K562 (cell line): ENCODE data around the gene STAB2. TPM values are rescaled to one million over a fixed set of nuclear protein-coding genes. Genes with fewer than 3 reads are reported as not detected.

Source experiments
- ATAC-seq: fragments of 200-7000 bp; cut with Tn5 transposase; 3 replicates; pipeline ENCODE4 v1.9.1; 2020; ENCODE audit warnings: moderate library complexity
- BruUV-seq: library from RNA; stranded (reverse); fragments of 400-500 nt; replicated peaks from 2 replicates; lab custom pipeline; 2021; lab: Mats Ljungman, UMichigan
- CTCF ChIA-PET: fragments of 300-600 bp; formaldehyde crosslinking; extraction: SDS; loops from one replicate; lab custom pipeline; 2021; ENCODE audit warnings: low intra/inter-chr PET ratio; lab: Yijun Ruan, JAX
- POLR2A ChIA-PET: fragments of 300-600, 350-650 bp; sonication (Branson Sonifier 250); formaldehyde crosslinking; extraction: SDS; loops from one replicate; lab custom pipeline; 2021; ENCODE audit warnings: antibody characterized with exemption, inconsistent platforms; lab: Yijun Ruan, JAX
- DNase-seq, 4 experiments: peaks; one replicate each; pipeline versions ENCODE4 v3.0.0 to v3.0.0-alpha.2; 2011 to 2018; ENCODE audit warnings: low spot score in 3 of 4, mixed read lengths in 3 of 4; ENCODE audit errors: extremely low read depth in 1 of 4
- FAIRE-seq: peaks from 2 replicates; lab custom pipeline; 2011; peaks lifted over from hg19 to GRCh38; lab: Jason Lieb, UNC
- H2AFZ ChIP-seq: 2 replicates; pipeline ENCODE4 v1.6.0; 2011; ENCODE audit warnings: low read depth, low read length, control low read depth, inconsistent platforms
- H3K27ac ChIP-seq: fragments of 200-600 bp; 3 replicates; pipeline ENCODE4 v1.8.0; 2011; ENCODE audit warnings: low read depth, mild to moderate bottlenecking, control low read depth, inconsistent platforms, low read length, moderate library complexity, mixed read lengths; ENCODE audit errors: extremely low read depth
- H3K27me3 ChIP-seq, 2 experiments: fragments of 300-600 bp in 1 of 2; 2 replicates in 1 of 2; 3 replicates in 1 of 2; pipeline versions ENCODE4 v1.6.0 to v1.8.0; 2011; ENCODE audit warnings: inconsistent platforms in 2 of 2, low read length in 2 of 2, mild to moderate bottlenecking in 1 of 2, mixed read lengths in 1 of 2, moderate library complexity in 1 of 2; ENCODE audit not compliant: control insufficient read depth in 2 of 2, insufficient read depth in 2 of 2
- H3K36me3 ChIP-seq: fragments of 300-600 bp; 3 replicates; pipeline ENCODE4 v1.8.0; 2011; ENCODE audit warnings: mild to moderate bottlenecking, low read length, inconsistent platforms; ENCODE audit not compliant: control insufficient read depth, insufficient read depth
- H3K4me1 ChIP-seq, 2 experiments: fragments of 200-600 bp in 1 of 2; replicated peaks in 1 of 2; 2 replicates in 1 of 2; 3 replicates in 1 of 2; pipeline versions ENCODE4 v1.5.1 to v1.8.0; 2011; ENCODE audit warnings: inconsistent platforms in 2 of 2, low read length in 2 of 2, mild to moderate bottlenecking in 1 of 2, mixed read lengths in 1 of 2, moderate library complexity in 1 of 2; ENCODE audit not compliant: control insufficient read depth in 2 of 2, insufficient read depth in 2 of 2
- H3K4me2 ChIP-seq: 2 replicates; pipeline ENCODE4 v1.6.1; 2011; ENCODE audit warnings: low read length, control low read depth, inconsistent platforms, mixed read lengths; ENCODE audit not compliant: insufficient read depth
- H3K4me3 ChIP-seq: fragments of 200-600 bp; sonication (generic), shearing (Covaris generic); 2 replicates; pipeline ENCODE4 v1.5.1; 2016; ENCODE audit warnings: control low read depth, inconsistent platforms
- H3K79me2 ChIP-seq: fragments of 200-600 bp; 3 replicates; pipeline ENCODE4 v1.8.0; 2011; ENCODE audit warnings: low read length, inconsistent platforms; ENCODE audit not compliant: control insufficient read depth, insufficient read depth
- H3K9ac ChIP-seq, 2 experiments: 2 replicates each; pipeline versions ENCODE4 v1.6.0 to v1.6.1; 2011; ENCODE audit warnings: low read depth in 2 of 2, low read length in 2 of 2, control low read depth in 1 of 2, inconsistent platforms in 1 of 2, mild to moderate bottlenecking in 1 of 2, mixed read lengths in 1 of 2; ENCODE audit not compliant: insufficient read depth in 1 of 2
- H3K9me1 ChIP-seq: one replicate; pipeline ENCODE4 v1.6.0; 2011; ENCODE audit warnings: inconsistent platforms, mild to moderate bottlenecking, low read length, moderate library complexity; ENCODE audit not compliant: control insufficient read depth, insufficient read depth
- H3K9me3 ChIP-seq: replicated peaks from 2 replicates; pipeline ENCODE4 v1.5.1; 2011; ENCODE audit warnings: low read depth, low read length, inconsistent platforms; ENCODE audit not compliant: control insufficient read depth, insufficient read depth
- H4K20me1 ChIP-seq: replicated peaks from 2 replicates; pipeline ENCODE4 v1.6.1; 2011; ENCODE audit warnings: low read length, inconsistent platforms, mixed read lengths; ENCODE audit not compliant: control insufficient read depth, insufficient read depth
- ARHGAP35 ChIP-seq: fragments of 450-650 bp; IDR thresholded peaks from 2 replicates; pipeline ENCODE4 v1.6.1; 2018; ENCODE audit not compliant: partially characterized antibody
- ATF3 ChIP-seq, 2 experiments: fragments of 450-650 bp in 1 of 2; sonication (generic) in 1 of 2; formaldehyde crosslinking in 1 of 2; IDR thresholded peaks in 1 of 2; conservative IDR thresholded peaks in 1 of 2; 2 replicates each; pipeline versions ENCODE4 v1.6.1 to v1.8.1; 2016 to 2023; ENCODE audit warnings: mild to moderate bottlenecking in 2 of 2, moderate library complexity in 2 of 2, inconsistent platforms in 1 of 2, missing genetic modification reagents in 1 of 2
- CEBPG ChIP-seq, 3 experiments: fragments of 200-800 bp in 1 of 3; sonication (Bioruptor generic) in 1 of 3; sonication (generic) in 1 of 3; formaldehyde crosslinking in 1 of 3; IDR thresholded peaks in 2 of 3; conservative IDR thresholded peaks in 1 of 3; 2 replicates each; pipeline versions ENCODE4 v1.6.1 to v1.8.0; 2016 to 2022; ENCODE audit warnings: missing compliant biosample characterization in 2 of 3, missing genetic modification characterization in 2 of 3, mild to moderate bottlenecking in 1 of 3, missing genetic modification reagents in 1 of 3
- ERF ChIP-seq: fragments of 450-650 bp; formaldehyde crosslinking; IDR thresholded peaks from 2 replicates; pipeline ENCODE4 v1.4.0; 2020; ENCODE audit warnings: mild to moderate bottlenecking, mixed read lengths
- LCOR ChIP-seq: sonication (generic); formaldehyde crosslinking; IDR thresholded peaks from 2 replicates; pipeline ENCODE4 v1.8.0; 2022; ENCODE audit warnings: mild to moderate bottlenecking, missing genetic modification reagents
- MEF2D ChIP-seq: conservative IDR thresholded peaks from 2 replicates; pipeline ENCODE4 v1.6.1; 2016; ENCODE audit warnings: low read depth, missing genetic modification characterization, missing compliant biosample characterization
- WGBS: fragments of 100-300 bp; shearing (Covaris generic); methylation state at CpG from one replicate; pipeline ENCODE4 v1.1.6; 2016; ENCODE audit warnings: low coverage, mixed read lengths; ENCODE audit not compliant: insufficient coverage; ENCODE audit errors: missing lambda C conversion rate; 5-methylcytosine and 5-hydroxymethylcytosine counted together
- in situ Hi-C: fragments of 300-500 bp; cut with MboI; formaldehyde crosslinking; loops from 4 replicates; pipeline ENCODE4 v1.15.0; 2018; ENCODE audit warnings: inconsistent platforms, mixed read lengths
- intact Hi-C: fragments of 100-400 bp; cut with micrococcal nuclease; formaldehyde crosslinking; loops from 2 replicates; pipeline ENCODE4 v1.14.2; 2022
- polyA plus RNA-seq, 8 experiments: library from polyadenylated mRNA; depleted of rRNA in 4 of 8; stranded (reverse) in 5 of 8; unstranded in 3 of 8; fragments of >200 nt; fragmentation: Nextera tagmentation in 2 of 8; fragmentation: Illumina TruSeq in 1 of 8; extraction: Ambion mirVana in 2 of 8; extraction: Trizol in 1 of 8; gene quantifications; 2 replicates each; pipeline versions ENCODE4 v1.2.1 to v1.2.3, GENCODE V29; 2011 to 2014; ENCODE audit warnings: inconsistent platforms in 1 of 8, missing spikeins in 1 of 8
- total RNA-seq, 7 experiments: library from RNA; depleted of rRNA in 6 of 7; stranded (reverse); fragments of >200 nt in 6 of 7; fragmentation: Illumina TruSeq in 2 of 7; extraction: Trizol in 2 of 7; gene quantifications; 2 replicates each; pipeline versions ENCODE4 v1.2.1 to v1.2.3, GENCODE V29; 2011 to 2021; ENCODE audit warnings: low replicate concordance in 1 of 7

STAB2 gene
- total and polyA plus RNA-seq, 9 of the 15 experiments (the other 6 are each of a cell fraction or from before 2014, with no cell fraction given), result 0.10 TPM; not detected in 8

GRCh38 chr12:103731539-103731938 is 144.5 kb downstream of the STAB2 start:
- no peak for TF ChIP-seq LCOR
- TF ChIP-seq MEF2D (tag), result no peak
- TF ChIP-seq ARHGAP35, result no peak
- ChIA-PET POLR2A (no interaction called here), CTCF (no interaction called here)
- DNase-seq, result no peak
- no peak overlapping the region for H3K4me2 ChIP-seq
- in situ Hi-C loops (no loop called here), intact Hi-C loops (no loop called here)
- H3K79me2 ChIP-seq, result no peaks in the 10 kb centered on the region
- no peak overlapping the region for H2AFZ ChIP-seq
- no peaks in the 10 kb centered on the region for H3K36me3 ChIP-seq
- no peak overlapping the region for H3K4me3 ChIP-seq
- H3K9me1 ChIP-seq, result no peaks in the 10 kb centered on the region
- H4K20me1 ChIP-seq, result no peaks in the 10 kb centered on the region
- H3K4me1 ChIP-seq, result no peaks in the 10 kb centered on the region
- no TSS peak for BruUV-seq
- no peak for FAIRE-seq
- no peak for ATAC-seq
- WGBS, result 0% methylated on average over 1 of the region's 1 CpG
- no peak overlapping the region for H3K9ac ChIP-seq
- peaks cover 2 to 5% of the 10 kb centered on the region in 2 experiments; a peak in 1 of 5 replicates for H3K27me3 ChIP-seq
- H3K27ac ChIP-seq, result no peak overlapping the region
- H3K9me3 ChIP-seq, result no peaks in the 10 kb centered on the region

GRCh38 chr12:103734863-103735262 is 147.8 kb downstream of the STAB2 start:
- ChIA-PET CTCF (no interaction called here), POLR2A (interaction anchor here (2.4 kb wide), 1 partner anchor 9 kb away, joined by 6 read pairs; no protein-coding TSS in a partner anchor)
- no peak overlapping the region for H3K4me2 ChIP-seq
- peaks cover 2 to 9% of the 10 kb centered on the region in 2 experiments; a peak in 2 of 5 replicates for H3K27me3 ChIP-seq
- no peaks in the 10 kb centered on the region for H3K36me3 ChIP-seq
- no TSS peak for BruUV-seq
- H3K27ac ChIP-seq, result no peak overlapping the region
- H3K9me3 ChIP-seq, result no peaks in the 10 kb centered on the region
- TF ChIP-seq ATF3 (IDR thresholded peaks at IDR 0.05) (peak; percentile 40; the same call in 1 of the 2 replicates), ATF3 (CRISPR knock-in tag; conservative IDR thresholded peaks at IDR 0.05) (no peak), CEBPG (CRISPR knock-in tag; IDR thresholded peaks at IDR 0.05) (no peak), CEBPG (tag; conservative IDR thresholded peaks at IDR 0.05 in 1 of 2, IDR thresholded peaks at IDR 0.05 in 1 of 2) (0 out of 4 replicates have a peak, but pooled peaks of 1 of the 2 experiments have one; percentile 26), ERF (CRISPR knock-in tag) (no peak)
- ATAC-seq, result no peak
- H3K4me3 ChIP-seq, result no peak overlapping the region
- H2AFZ ChIP-seq, result no peak overlapping the region
- no peaks in the 10 kb centered on the region for H4K20me1 ChIP-seq
- in situ Hi-C loops (no loop called here), intact Hi-C loops (no loop called here)
- no peaks in the 10 kb centered on the region for H3K4me1 ChIP-seq
- no peak overlapping the region for H3K9ac ChIP-seq
- DNase-seq, result no peak
- FAIRE-seq, result no peak
- no peaks in the 10 kb centered on the region for H3K9me1 ChIP-seq
- 0% methylated on average over 2 of the region's 2 CpGs for WGBS
- H3K79me2 ChIP-seq, result no peaks in the 10 kb centered on the region
